ENCODE data around the gene AHCYL2.

AHCYL2 gene

DNA sequence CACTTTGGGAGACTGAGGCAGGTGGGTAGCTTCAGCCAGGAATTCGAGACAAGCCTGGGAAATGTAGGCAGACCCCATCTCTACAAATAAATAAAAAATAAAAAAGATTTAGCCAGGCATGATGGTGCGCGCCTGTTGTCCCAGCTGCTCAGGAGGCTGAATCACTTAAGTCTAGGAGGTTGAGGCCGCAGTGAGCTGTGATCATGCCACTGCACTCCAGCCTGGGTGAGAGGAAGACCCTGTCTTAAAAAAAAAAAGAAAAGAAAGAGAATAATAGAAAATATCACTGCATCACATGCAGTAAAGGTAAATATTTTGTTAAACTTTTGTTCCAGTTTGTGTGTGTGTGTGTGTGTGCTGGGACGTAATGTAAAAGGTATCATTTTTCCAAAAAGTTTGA, 212.4 kb downstream of the AHCYL2 start:
- TF ChIP-seq REST (IDR thresholded peaks at IDR 0.05; ENCODE audit: insufficient read depth in 1 of 2, low read depth in 2 of 2, low read length in 2 of 2) = no peak
- no peak for TF ChIP-seq TAF1 (IDR thresholded peaks at IDR 0.05; ENCODE audit: borderline replicate concordance, insufficient read depth, low read length)
- TF ChIP-seq FOXP2 (optimal IDR thresholded peaks at IDR 0.05; ENCODE audit: borderline replicate concordance, extremely low read depth, extremely low read length, insufficient read depth) = no peak
- no peak for TF ChIP-seq SIN3A (IDR thresholded peaks at IDR 0.05; ENCODE audit: borderline replicate concordance, insufficient read depth, low read length)
- TF ChIP-seq POLR2AphosphoS5 (IDR thresholded peaks at IDR 0.05; ENCODE audit: low read depth, low read length) = no peak

- TF ChIP-seq FOXP2 (optimal IDR thresholded peaks at IDR 0.05; ENCODE audit: borderline replicate concordance, extremely low read depth, extremely low read length, insufficient read depth) = no peak
- no peak for TF ChIP-seq POLR2AphosphoS5 (IDR thresholded peaks at IDR 0.05; ENCODE audit: low read depth, low read length)
- TF ChIP-seq SIN3A (IDR thresholded peaks at IDR 0.05; ENCODE audit: borderline replicate concordance, insufficient read depth, low read length) = no peak
- TF ChIP-seq TAF1 (IDR thresholded peaks at IDR 0.05; ENCODE audit: borderline replicate concordance, insufficient read depth, low read length) = no peak
- TF ChIP-seq REST (IDR thresholded peaks at IDR 0.05; ENCODE audit: insufficient read depth in 1 of 2, low read depth in 2 of 2, low read length in 2 of 2) = no peak
Measured at GRCh38 chr7:129438281-129438838, 213.5 kb downstream of the AHCYL2 start.

DNA sequence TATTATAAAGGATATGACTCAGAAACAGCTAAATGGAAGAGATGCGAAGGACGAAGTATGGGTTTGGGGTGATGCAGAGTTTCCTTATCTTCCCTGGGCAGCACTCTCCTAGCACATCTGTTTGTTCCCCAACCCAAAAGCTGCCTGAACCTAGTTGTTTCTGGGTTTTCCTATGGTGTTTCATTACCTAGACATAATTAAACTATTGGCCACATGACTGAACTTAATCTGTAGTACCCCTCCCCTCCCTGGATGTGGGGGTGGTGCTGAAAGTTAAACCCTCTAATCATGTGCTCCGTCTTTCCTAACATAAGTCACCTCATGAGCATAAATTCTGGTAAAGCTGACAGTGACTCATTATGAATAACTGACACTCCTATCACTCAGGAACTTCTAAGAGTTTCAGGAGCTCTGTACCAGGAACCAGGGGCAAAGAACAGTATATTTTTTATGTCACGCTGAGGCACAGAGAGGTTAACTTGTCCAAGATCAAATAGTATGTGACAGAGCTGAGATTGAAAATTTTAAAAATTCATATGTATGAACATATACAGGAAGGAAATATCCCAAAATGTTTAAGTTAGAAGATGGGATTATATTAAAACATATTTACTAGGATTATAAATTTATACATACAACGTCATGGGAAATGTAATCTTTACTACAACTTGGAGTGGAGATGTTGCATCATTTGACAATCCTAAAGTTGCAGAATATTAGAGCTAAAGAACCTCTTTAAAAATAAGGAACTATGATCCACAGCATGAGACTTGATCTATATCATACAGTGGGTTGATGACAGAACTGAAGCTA, 214.2 kb downstream of the AHCYL2 start:
- TF ChIP-seq FOXP2 (optimal IDR thresholded peaks at IDR 0.05; ENCODE audit: borderline replicate concordance, extremely low read depth, extremely low read length, insufficient read depth) (no peak), REST (IDR thresholded peaks at IDR 0.05; ENCODE audit: insufficient read depth in 1 of 2, low read depth in 2 of 2, low read length in 2 of 2) (no peak), POLR2AphosphoS5 (IDR thresholded peaks at IDR 0.05; ENCODE audit: low read depth, low read length) (no peak)

DNA sequence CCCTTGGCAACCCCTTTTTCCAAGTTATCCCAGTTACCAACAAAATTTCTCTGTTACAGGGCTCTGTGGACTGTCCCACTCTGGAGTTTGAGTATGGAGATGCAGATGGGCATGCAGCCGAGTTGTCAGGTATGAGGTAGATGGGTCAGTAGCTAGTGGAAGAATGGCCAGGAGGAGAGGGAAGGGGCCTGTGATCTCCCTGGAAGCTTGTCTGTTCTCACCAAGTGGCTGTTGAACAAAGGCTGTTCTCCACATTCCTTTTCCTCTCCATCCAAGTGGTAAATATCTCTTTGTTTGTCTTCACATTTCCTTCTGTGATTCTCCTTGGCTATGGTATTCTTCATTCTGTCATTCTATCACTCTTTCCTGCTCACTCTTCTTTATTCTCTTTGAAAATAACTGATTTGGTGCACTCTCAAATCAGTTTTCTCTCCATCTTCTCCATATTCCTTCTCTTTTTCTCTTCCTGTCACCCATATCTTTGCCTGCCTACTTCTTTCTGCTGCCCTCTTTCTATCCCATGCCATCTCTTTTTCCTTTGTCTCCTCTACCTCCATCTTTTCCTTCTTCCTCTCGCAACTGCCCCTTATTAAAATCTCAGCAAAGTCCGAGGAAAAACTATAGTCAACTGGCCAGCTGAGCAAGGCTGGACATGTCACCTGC, 215.3 kb downstream of the AHCYL2 start:
- TF ChIP-seq FOXP2 (optimal IDR thresholded peaks at IDR 0.05; ENCODE audit: borderline replicate concordance, extremely low read depth, extremely low read length, insufficient read depth) = no peak
- no peak for TF ChIP-seq POLR2AphosphoS5 (IDR thresholded peaks at IDR 0.05; ENCODE audit: low read depth, low read length)
- TF ChIP-seq REST (IDR thresholded peaks at IDR 0.05; ENCODE audit: insufficient read depth in 1 of 2, low read depth in 2 of 2, low read length in 2 of 2) = no peak
- TF ChIP-seq SIN3A (IDR thresholded peaks at IDR 0.05; ENCODE audit: borderline replicate concordance, insufficient read depth, low read length) = no peak
- no peak for TF ChIP-seq TAF1 (IDR thresholded peaks at IDR 0.05; ENCODE audit: borderline replicate concordance, insufficient read depth, low read length)

Measured in PFSK-1 (cell line).